D341Med (cell line): Measurements from ENCODE around the gene IGSF3.

Experiments used
- DNase-seq: peaks from one replicate; pipeline ENCODE4 v3.0.0; 2012; ENCODE audit warnings: low spot score

IGSF3 gene

DNA sequence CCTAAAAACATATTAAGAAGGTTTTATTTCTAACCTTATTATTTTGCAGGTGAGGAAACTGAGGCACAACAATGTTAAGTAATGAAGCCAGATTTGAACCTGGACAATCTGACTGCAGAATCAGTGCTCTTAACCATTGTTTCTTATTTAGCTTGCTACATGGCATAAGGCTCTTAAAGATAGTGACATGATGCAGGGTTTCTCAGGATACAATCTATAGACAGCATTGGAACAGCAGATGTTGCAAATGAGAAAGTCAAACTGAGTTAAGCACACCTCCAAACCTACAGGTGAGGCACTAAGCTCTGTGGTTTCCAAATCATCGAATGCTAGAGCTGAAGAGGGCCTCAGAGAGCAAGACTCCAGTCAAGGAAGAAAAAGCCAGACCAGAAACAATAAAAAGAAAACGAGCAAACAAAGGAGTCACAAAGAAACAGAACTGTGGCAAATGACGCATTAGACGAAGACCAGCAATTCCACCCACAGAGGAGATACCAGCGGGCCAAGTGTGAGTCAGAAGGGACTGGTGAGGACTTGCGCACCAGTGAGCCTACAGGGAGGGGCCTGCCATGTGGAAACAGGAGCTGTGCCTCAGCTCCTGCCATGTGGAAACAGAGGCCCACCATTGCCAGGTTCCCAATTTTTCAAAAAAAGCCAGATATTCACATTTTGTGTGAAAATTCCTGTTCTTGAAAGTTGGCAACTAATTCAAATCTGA, 111.1 kb downstream of the IGSF3 start:
- DNase-seq = no peak

DNA sequence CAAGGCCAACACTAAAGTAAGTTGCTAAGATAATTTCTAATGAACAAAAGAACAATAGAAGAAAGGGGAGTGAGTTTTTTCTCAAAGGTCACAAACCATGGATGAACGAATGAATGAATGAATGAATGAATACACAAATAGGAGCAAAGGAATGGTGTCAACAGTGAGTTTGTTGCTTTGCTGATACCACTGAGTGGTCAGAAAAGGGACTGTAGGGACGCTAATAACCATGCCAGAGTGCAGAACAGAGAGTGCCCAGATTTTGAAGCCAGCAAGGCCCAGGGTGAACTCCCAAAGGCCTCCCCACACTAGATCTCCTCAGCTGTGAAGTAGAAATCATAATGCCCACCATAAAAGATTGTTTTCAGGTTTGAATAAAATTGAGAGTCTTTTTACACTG, 112.6 kb downstream of the IGSF3 start:
- DNase-seq = no peak

DNA sequence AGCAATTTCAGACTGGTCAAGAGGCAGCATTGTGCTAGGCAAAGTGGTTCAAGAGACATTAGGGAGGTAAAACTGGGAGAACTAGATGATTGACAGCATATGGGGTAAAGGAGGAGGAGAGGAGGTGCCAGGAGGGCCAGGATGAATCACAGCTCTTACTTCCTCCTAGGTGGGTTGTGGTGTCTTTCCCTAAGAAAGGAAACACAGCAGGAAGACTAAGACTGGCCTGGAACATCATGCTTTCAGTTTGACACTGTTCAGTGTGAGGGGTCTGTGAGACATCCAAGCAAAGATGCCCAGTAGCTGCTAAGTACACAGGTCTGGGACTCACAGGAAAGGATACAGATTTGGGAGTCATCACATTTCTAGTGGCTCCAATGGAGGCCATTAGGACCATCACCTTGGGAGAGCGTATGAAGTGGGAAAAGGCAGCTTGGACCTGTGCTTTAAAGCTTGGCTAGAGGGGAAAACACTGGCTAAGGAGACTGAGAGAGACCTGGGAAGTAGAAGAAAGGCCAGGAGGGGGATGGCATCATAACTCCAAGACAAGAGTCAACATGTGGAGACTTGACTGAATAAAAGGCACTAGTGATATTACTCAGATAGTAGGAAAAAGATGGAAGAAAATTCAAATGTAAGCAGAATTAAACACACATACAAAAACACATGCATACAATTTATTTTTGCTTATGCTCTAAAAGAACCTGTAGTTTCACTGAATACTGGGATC, 114.0 kb downstream of the IGSF3 start:
- DNase-seq = no peak

GRCh38 chr1:116546354-116546977, 121.1 kb downstream of the IGSF3 start:
- no peak for DNase-seq

DNA sequence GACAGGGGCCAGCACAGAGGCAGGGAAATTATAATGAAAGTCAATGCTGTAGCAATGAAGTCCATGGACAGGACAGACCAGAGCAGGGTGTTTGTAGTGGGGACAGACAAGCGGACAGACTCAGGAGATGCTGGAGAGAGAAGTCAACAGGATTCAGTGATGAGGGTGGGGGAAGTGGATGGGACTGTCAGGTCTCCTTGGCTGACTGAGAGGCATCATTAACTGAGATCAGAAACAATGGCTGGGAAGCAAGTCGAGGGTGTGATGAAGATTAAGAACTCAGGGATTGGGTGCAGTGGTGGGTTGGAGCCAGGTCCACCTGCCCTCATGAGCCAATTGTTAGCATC, 122.2 kb downstream of the IGSF3 start:
- DNase-seq = no peak

GRCh38 chr1:116544588-116545358, 122.8 kb downstream of the IGSF3 start:
- no peak for DNase-seq

DNA sequence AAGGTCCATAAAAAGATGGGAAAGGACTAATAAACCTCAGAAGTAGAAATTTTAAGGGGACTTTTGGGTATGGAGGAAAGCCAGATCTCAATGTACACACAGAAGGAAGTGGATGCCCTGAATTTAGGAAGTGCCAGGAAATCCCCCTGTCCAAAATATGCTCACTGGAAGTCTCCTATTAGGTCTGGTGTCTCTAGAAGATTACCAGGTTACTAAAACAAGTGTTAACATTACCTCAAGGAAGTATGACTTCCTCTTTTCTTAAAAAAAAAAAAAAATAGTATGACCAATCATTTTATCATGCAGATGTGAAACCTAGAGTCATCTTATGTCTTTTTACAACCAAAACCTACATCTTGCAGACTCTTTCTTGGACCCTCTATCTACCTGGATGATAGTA, 127.4 kb downstream of the IGSF3 start:
- no peak for DNase-seq

DNA sequence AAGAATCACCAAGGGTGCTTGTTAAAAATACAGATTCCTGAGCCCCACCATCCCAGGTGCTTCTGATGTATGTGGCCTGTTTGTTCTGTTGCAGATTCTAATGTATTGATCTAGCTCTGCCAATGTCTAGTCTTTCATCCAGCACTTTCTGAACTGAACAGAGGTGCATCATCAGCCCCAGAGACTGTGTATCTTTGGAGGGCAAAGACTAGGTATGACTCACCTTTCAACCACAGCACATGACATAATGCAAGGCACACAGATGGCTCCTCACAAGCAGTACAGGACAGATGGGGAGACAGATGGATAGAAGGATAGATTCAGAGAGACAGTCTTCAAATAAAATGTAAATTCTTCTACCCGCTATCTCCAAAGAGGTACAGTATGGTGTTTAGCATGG, 129.0 kb downstream of the IGSF3 start:
- DNase-seq = no peak

DNA sequence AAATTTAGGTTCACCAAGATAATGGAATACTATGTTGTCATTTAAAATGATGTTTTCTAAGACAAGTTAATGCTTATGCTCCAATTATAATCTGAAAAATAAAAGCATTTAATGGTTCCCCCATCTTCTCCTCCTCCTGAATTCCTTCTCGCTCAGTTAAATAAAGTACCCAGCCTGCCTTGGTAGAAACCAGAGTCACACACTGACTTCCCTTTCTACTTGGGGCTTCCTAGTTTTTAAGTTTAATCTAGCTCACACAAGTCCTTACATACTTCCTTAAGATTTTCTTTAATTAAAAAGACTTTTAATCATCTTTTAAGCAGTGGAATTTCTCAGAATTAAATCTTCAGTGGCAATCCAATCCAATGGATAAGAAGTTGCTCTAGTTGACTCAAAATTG, 129.6 kb downstream of the IGSF3 start:
- no peak for DNase-seq

- no peak for DNase-seq
Measured at GRCh38 chr1:116537040-116537831, 130.3 kb downstream of the IGSF3 start.

DNA sequence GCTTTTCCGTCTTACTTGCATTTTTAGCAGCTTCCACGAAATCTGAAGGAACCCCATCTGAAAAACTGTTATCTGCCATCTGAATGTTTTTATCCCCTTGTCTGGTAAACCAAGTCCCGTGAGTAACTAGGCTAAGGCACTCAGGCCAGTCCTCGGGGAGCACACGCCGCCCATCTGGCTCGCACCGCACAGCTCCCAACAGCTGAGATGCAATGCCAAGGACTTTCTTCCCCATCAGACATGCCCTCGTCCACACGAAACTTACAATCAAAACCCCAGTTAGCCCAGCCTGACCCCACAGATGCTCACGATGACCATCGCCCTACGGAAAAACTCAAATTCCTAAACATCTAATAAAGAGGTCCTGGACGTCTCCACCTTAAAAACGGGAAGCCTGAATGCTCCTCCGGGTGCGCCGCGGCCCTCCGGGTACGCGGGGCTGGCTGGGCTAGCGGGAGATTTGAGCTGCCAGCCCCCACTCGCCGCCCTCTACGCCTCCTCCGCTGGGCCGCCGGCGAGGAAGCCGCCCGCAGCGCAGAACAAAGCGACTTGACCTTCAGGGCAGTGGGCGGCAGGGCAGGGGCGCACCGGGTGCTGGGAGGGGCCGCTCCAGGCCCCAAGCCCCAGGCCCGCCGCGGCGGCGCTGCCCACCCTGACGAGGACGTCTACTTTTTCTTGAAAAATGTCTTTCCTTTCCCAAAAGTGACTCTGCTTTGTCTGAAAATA, 133.4 kb downstream of the IGSF3 start:
- no peak for DNase-seq

DNA sequence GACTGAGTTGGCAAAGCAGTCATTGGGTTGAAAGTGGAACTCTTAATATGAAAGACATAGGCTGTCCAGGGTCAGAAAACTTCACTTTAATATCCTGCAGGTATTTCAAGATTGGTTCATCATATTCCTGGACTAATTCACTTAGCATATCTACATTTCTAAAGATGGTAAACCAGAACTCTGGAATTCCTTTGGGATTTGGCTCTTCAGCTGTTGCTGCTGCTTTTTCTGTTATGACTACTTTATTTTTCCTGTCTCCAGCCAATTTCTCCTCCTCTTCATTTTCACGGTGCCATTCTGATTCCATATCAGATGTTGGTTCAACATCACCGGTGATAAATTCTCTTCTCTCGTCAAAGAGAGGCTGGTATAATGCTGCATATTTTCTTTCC, 134.1 kb downstream of the IGSF3 start:
- no peak for DNase-seq

DNA sequence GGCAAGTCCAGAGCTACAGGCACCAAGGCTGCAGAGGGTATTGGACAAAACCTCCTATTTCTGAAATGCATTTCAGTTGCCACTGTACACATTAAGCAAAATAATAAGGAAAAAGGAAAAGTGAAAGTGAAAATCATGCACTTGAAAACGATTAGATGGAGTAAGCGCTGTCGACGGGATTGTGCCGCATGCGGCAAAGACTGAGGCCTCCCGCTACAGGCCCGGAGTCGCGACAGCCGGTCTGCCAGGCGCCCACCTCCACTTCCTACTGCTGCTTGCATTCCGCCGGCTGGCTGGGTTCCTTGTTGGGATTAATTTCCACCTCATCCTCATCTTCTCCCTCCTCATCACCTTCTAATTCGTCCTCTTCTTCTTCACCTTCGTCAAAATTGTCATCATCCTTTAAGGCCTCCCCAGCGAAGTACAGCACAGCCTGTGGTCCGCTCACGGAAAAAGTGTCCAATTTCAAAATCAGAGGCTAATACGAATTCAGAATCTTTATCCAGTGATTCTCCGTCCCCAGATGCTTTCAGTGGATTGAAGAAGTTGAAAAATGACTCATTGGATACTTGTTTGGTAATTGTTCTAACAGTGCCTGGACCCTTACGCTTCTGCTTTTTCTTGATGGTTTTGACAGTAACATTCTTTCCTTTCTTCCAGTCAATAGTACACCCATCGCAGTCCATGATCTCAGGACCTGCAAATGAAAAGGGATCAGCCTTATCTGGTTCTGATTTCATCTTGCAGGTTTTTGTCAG, 134.7 kb downstream of the IGSF3 start:
- DNase-seq = no peak

DNA sequence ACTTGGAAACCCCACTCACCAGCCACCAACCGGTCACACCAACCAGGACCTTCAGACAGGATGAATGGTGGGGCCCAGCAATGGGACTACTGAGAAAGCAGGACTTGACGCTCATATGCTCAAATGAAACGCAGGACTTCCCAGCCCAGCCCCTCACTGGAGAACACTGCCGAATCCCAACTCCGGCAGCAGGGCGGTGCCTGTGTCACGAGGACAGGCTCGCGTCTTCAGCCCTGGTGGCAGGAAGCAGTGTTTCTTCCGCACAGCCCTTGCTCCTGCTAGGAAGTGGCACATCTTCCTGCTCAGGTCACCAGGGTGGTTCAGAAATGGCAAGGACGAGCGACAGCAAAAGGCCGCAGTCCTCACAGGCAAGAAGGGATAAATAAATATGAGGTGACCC, 135.6 kb downstream of the IGSF3 start:
- DNase-seq = no peak

GRCh38 chr1:116529681-116530080, 137.9 kb downstream of the IGSF3 start:
- DNase-seq = no peak

DNA sequence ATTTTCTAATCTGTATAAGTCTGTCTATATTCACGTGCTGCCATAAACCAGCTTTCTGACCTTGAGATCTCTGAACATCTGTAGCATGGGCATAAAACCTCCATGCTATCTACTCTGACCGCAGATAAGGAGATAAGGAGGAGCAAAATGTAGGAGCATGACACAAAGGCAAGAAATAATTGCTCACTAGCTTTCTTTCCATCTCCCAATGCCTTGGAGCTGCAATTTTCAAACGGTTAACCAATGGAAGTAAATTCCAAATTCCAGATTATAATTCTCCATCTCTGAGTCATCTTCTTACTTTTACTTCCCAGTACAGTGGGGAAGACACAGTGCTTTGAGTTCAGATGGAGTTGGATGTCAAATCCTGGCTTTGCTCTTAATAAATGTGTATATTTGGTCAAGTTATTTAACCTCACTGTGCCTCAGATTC, 138.3 kb downstream of the IGSF3 start:
- DNase-seq = no peak

GRCh38 chr1:116528329-116529083, 139.0 kb downstream of the IGSF3 start:
- no peak for DNase-seq

DNA sequence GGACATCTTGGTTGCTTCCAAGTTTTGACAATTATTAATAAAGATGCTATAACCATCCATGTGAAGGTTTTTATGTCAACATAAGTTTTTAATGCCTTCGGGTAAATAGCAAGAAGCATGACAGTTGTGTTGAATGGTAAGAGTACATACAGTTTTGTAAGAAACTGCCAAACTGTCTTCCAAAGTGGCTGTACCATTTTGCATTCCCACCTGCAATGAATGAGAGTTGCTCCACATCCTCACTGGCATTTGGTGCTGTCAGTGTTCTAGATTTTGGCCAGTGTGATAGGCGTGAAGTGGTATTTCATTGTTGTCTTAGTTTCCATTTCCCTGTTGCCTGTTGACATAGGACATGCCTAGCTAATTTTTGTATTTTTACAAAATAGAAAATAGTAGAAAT, 142.1 kb downstream of the IGSF3 start:
- DNase-seq = no peak
